HEK293 (cell line): Measurements from ENCODE around the gene ZNF485.
A peak's percentile ranks its signal among the peaks of the same experiment; 100 is the strongest.

Experiments
- CTCF ChIA-PET: fragments of 350-600 bp; formaldehyde crosslinking; extraction: SDS; loops from one replicate; lab custom pipeline; 2021; ENCODE audit warnings: antibody characterized with exemption; lab: Yijun Ruan, JAX
- POLR2A ChIA-PET: fragments of 300-600 bp; formaldehyde crosslinking; extraction: SDS; loops from one replicate; lab custom pipeline; 2020; ENCODE audit warnings: antibody characterized with exemption, inconsistent platforms; lab: Yijun Ruan, JAX
- H3K27ac ChIP-seq: fragments of 200-500 bp; sonication (Bioruptor generic); 2 replicates; pipeline ENCODE4 v1.5.1; 2014; ENCODE audit warnings: low read depth, low read length, control low read depth, inconsistent platforms; ENCODE audit errors: extremely low read depth
- H3K36me3 ChIP-seq, 2 experiments: fragments of 200-500 bp in 1 of 2; sonication (Bioruptor generic) in 1 of 2; 1 replicate in 1 of 2; 2 replicates in 1 of 2; pipeline ENCODE4 v1.5.1; 2014 to 2017; ENCODE audit warnings: inconsistent platforms in 2 of 2, low read length in 2 of 2; ENCODE audit not compliant: control insufficient read depth in 2 of 2, insufficient read depth in 1 of 2
- H3K4me1 ChIP-seq: fragments of 200-500 bp; sonication (Bioruptor generic); 2 replicates; pipeline ENCODE4 v1.5.1; 2014; ENCODE audit warnings: mild to moderate bottlenecking, low read length, inconsistent platforms; ENCODE audit not compliant: control insufficient read depth, insufficient read depth
- H3K4me3 ChIP-seq: 2 replicates; pipeline ENCODE4 v1.5.1; 2011; ENCODE audit warnings: low read depth, mild to moderate bottlenecking, control low read depth, low read length, moderate library complexity
- H3K9me3 ChIP-seq: fragments of 200-500 bp; sonication (Bioruptor generic); 2 replicates; pipeline ENCODE4 v1.5.1; 2014; ENCODE audit warnings: low read depth, low read length, inconsistent platforms; ENCODE audit not compliant: control insufficient read depth, insufficient read depth
- GFI1B ChIP-seq: fragments of 450-650 bp; formaldehyde crosslinking; IDR thresholded peaks from 2 replicates; pipeline ENCODE4 v1.5.1; 2016; ENCODE audit warnings: missing biosample characterization, missing genetic modification characterization
- SCRT1 ChIP-seq: fragments of 450-650 bp; formaldehyde crosslinking; IDR thresholded peaks from 2 replicates; pipeline ENCODE4 v1.5.1; 2016; ENCODE audit warnings: missing biosample characterization, missing genetic modification characterization, borderline replicate concordance
- SETDB1 ChIP-seq: IDR thresholded peaks from one replicate; pipeline ENCODE4 v1.6.1; 2017; ENCODE audit warnings: mild to moderate bottlenecking, low read length, moderate library complexity, mixed read lengths; ENCODE audit not compliant: insufficient read length
- WT1 ChIP-seq: fragments of 450-650 bp; formaldehyde crosslinking; IDR thresholded peaks from 2 replicates; pipeline ENCODE4 v1.5.1; 2016; ENCODE audit warnings: missing biosample characterization, missing genetic modification characterization
- ZBTB7A ChIP-seq: fragments of 450-650 bp; formaldehyde crosslinking; IDR thresholded peaks from 2 replicates; pipeline ENCODE4 v1.5.1; 2016; ENCODE audit warnings: low read depth, missing biosample characterization, missing genetic modification characterization
- ZNF155 ChIP-seq: fragments of 450-650 bp; formaldehyde crosslinking; IDR thresholded peaks from 2 replicates; pipeline ENCODE4 v1.5.1; 2016; ENCODE audit warnings: missing biosample characterization, missing genetic modification characterization
- ZNF174 ChIP-seq: fragments of 450-650 bp; formaldehyde crosslinking; IDR thresholded peaks from 2 replicates; pipeline ENCODE4 v1.5.0; 2017; ENCODE audit warnings: missing biosample characterization, mild to moderate bottlenecking, missing genetic modification characterization
- ZNF274 ChIP-seq, 2 experiments: fragments of 200-500 bp in 1 of 2; fragments of 450-650 bp in 1 of 2; sonication (Bioruptor generic) in 1 of 2; formaldehyde crosslinking in 1 of 2; IDR thresholded peaks; 2 replicates each; pipeline versions ENCODE4 v1.5.1 to v1.6.1; 2014 to 2016; ENCODE audit warnings: borderline replicate concordance in 1 of 2, inconsistent platforms in 1 of 2, low read length in 1 of 2, missing biosample characterization in 1 of 2, missing genetic modification characterization in 1 of 2
- ZNF394 ChIP-seq: fragments of 450-650 bp; formaldehyde crosslinking; IDR thresholded peaks from 2 replicates; pipeline ENCODE4 v1.5.1; 2016; ENCODE audit warnings: missing biosample characterization, missing genetic modification characterization, mild to moderate bottlenecking, moderate library complexity, borderline replicate concordance
- ZNF571 ChIP-seq: fragments of 450-650 bp; formaldehyde crosslinking; IDR thresholded peaks from 2 replicates; pipeline ENCODE4 v1.5.0; 2017; ENCODE audit warnings: missing biosample characterization, missing genetic modification characterization
- ZNF626 ChIP-seq: fragments of 450-650 bp; sonication (Bioruptor Pico); formaldehyde crosslinking; IDR thresholded peaks from 2 replicates; pipeline ENCODE4 v1.5.1; 2018; ENCODE audit warnings: missing biosample characterization, missing genetic modification characterization, inconsistent platforms
- ZNF677 ChIP-seq: fragments of 450-650 bp; IDR thresholded peaks from 2 replicates; pipeline ENCODE4 v1.5.0; 2018; ENCODE audit warnings: missing biosample characterization, mild to moderate bottlenecking, missing genetic modification characterization, moderate library complexity
- ZNF76 ChIP-seq: fragments of 450-650 bp; formaldehyde crosslinking; IDR thresholded peaks from 2 replicates; pipeline ENCODE4; 2016; ENCODE audit warnings: low read depth, missing biosample characterization, missing genetic modification characterization, borderline replicate concordance
- ZSCAN16 ChIP-seq: fragments of 450-650 bp; formaldehyde crosslinking; IDR thresholded peaks from 2 replicates; pipeline ENCODE4 v1.5.1; 2016; ENCODE audit warnings: missing biosample characterization, missing genetic modification characterization
- TF ChIP-seq, protein P1 (sequence below): fragments of 450-650 bp; formaldehyde crosslinking; IDR thresholded peaks from 2 replicates; pipeline ENCODE4 v1.5.1; 2016; ENCODE audit warnings: missing biosample characterization, missing genetic modification characterization, borderline replicate concordance
- TF ChIP-seq, protein P2 (sequence below): fragments of 450-650 bp; formaldehyde crosslinking; IDR thresholded peaks from 2 replicates; pipeline ENCODE4 v1.5.1; 2017; ENCODE audit warnings: missing biosample characterization, missing genetic modification characterization

Gene ZNF485

DNA sequence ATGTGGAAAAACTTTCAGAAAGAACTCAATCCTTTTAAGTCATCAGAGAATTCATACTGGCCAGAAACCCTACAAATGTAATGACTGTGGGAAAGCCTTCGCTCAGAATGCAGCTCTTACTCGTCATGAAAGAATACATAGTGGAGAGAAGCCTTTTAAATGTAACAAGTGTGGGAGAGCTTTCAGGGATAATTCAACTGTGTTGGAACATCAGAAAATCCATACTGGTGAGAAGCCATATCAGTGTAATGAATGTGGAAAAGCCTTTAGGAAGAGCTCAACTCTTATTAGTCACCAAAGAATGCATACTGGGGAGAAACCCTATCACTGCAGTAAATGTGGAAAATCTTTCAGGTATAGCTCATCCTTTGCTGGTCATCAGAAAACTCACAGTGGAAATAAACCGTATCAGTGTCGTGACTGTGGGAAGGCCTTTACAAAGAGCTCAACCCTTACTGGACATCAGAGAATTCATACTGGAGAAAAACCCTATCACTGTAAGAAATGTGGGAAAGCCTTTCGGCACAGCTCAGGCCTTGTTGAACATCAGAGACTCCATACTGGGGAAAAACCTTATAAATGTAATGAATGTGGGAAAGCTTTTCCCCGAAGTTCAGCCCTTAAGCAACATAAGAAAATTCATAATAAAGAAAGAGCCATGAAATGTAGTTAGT, 10.6 kb downstream of the ZNF485 start:
- CTCF ChIA-PET = interaction anchor here (0.6 kb wide), 1 partner anchor 1070 kb away, joined by 4 read pairs; no protein-coding TSS in a partner anchor
- Histone ChIP-seq H3K4me1 (no peaks in the 10 kb centered on the region), H3K9me3 (no peaks in the 10 kb centered on the region), H3K27ac (no peak overlapping the region), H3K4me3 (no peak overlapping the region), H3K36me3 (peaks cover 5 to 38% of the 10 kb centered on the region in 2 experiments)
- TF ChIP-seq ZNF274 (IDR thresholded peaks at IDR 0.05; ENCODE audit: low read length) = no peak
- TF ChIP-seq ZNF274 (tag by site-specific recombination; IDR thresholded peaks at IDR 0.05; ENCODE audit: borderline replicate concordance) = peak; percentile 87; the same call in 1 of the 2 replicates
- peak; percentile 87 for TF ChIP-seq SETDB1
- no peak for TF ChIP-seq GFI1B (tag by site-specific recombination)
- POLR2A ChIA-PET = no interaction called here

DNA sequence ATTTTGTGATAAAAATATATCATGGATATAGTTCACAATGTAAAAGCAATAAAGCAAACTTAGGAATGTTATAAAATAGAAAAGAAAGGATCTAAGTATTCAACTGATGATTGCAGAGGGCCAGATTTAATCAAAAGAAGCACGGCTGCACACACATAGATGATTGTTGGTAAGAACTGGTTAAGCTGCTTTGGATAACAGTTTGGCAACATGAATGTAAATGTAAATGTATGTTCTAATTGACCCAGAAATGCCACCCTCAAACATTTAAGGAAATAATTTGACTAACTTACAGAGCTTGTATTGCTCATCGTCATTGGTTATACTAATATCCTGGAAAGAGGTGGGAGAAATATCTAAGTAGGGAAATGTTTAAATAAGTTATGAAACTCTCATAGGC, 13.1 kb downstream of the ZNF485 start:
- H3K9me3 ChIP-seq = no peaks in the 10 kb centered on the region

More for the DNA sequence above, 13.1 kb downstream of the ZNF485 start:
- Histone ChIP-seq H3K4me3 (no peak overlapping the region), H3K4me1 (no peaks in the 10 kb centered on the region), H3K36me3 (peaks cover 0 to 19% of the 10 kb centered on the region in 2 experiments; a peak in 2 of 3 replicates), H3K27ac (no peak overlapping the region)
- CTCF ChIA-PET = no interaction called here
- POLR2A ChIA-PET = no interaction called here
- TF ChIP-seq ZSCAN16 (tag by site-specific recombination) (no peak), ZNF394 (no peak), ZBTB7A (tag by site-specific recombination) (no peak), ZNF626 (no peak), ZNF155 (no peak), ZNF677 (tag by site-specific recombination) (no peak), SCRT1 (tag by site-specific recombination) (no peak), ZNF174 (tag by site-specific recombination) (no peak), ZNF76 (tag by site-specific recombination) (no peak), ZNF571 (tag by site-specific recombination) (no peak), WT1 (tag by site-specific recombination) (no peak)
- TF ChIP-seq, protein P1, sequence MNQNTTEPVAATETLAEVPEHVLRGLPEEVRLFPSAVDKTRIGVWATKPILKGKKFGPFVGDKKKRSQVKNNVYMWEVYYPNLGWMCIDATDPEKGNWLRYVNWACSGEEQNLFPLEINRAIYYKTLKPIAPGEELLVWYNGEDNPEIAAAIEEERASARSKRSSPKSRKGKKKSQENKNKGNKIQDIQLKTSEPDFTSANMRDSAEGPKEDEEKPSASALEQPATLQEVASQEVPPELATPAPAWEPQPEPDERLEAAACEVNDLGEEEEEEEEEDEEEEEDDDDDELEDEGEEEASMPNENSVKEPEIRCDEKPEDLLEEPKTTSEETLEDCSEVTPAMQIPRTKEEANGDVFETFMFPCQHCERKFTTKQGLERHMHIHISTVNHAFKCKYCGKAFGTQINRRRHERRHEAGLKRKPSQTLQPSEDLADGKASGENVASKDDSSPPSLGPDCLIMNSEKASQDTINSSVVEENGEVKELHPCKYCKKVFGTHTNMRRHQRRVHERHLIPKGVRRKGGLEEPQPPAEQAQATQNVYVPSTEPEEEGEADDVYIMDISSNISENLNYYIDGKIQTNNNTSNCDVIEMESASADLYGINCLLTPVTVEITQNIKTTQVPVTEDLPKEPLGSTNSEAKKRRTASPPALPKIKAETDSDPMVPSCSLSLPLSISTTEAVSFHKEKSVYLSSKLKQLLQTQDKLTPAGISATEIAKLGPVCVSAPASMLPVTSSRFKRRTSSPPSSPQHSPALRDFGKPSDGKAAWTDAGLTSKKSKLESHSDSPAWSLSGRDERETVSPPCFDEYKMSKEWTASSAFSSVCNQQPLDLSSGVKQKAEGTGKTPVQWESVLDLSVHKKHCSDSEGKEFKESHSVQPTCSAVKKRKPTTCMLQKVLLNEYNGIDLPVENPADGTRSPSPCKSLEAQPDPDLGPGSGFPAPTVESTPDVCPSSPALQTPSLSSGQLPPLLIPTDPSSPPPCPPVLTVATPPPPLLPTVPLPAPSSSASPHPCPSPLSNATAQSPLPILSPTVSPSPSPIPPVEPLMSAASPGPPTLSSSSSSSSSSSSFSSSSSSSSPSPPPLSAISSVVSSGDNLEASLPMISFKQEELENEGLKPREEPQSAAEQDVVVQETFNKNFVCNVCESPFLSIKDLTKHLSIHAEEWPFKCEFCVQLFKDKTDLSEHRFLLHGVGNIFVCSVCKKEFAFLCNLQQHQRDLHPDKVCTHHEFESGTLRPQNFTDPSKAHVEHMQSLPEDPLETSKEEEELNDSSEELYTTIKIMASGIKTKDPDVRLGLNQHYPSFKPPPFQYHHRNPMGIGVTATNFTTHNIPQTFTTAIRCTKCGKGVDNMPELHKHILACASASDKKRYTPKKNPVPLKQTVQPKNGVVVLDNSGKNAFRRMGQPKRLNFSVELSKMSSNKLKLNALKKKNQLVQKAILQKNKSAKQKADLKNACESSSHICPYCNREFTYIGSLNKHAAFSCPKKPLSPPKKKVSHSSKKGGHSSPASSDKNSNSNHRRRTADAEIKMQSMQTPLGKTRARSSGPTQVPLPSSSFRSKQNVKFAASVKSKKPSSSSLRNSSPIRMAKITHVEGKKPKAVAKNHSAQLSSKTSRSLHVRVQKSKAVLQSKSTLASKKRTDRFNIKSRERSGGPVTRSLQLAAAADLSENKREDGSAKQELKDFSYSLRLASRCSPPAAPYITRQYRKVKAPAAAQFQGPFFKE (tag by site-specific recombination) = no peak
- TF ChIP-seq, protein P2, sequence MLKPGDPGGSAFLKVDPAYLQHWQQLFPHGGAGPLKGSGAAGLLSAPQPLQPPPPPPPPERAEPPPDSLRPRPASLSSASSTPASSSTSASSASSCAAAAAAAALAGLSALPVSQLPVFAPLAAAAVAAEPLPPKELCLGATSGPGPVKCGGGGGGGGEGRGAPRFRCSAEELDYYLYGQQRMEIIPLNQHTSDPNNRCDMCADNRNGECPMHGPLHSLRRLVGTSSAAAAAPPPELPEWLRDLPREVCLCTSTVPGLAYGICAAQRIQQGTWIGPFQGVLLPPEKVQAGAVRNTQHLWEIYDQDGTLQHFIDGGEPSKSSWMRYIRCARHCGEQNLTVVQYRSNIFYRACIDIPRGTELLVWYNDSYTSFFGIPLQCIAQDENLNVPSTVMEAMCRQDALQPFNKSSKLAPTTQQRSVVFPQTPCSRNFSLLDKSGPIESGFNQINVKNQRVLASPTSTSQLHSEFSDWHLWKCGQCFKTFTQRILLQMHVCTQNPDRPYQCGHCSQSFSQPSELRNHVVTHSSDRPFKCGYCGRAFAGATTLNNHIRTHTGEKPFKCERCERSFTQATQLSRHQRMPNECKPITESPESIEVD (tag by site-specific recombination) = no peak
